ENCODE measurements around the gene GPR161. TPM values are rescaled to one million over a fixed set of nuclear protein-coding genes. Genes with fewer than 3 reads are reported as not detected.

Gene GPR161
- total and polyA plus RNA-seq, 2 donors (not counting 1 experiment from before 2014, with no cell fraction given): 10.2 to 18.7 TPM

- no peaks in the 10 kb centered on the region for H3K27me3 ChIP-seq (ENCODE audit: control insufficient read depth, insufficient read depth, low read length)
- no peaks in the 10 kb centered on the region for H3K9me3 ChIP-seq (ENCODE audit: control insufficient read depth, insufficient read depth, low read depth, low read length)
- peak overlapping the region; percentile 74 for H3K27ac ChIP-seq (ENCODE audit: insufficient read depth, low read length)
Observed at GRCh38 chr1:168081373-168082007, 55.2 kb downstream of the GPR161 start.

DNA sequence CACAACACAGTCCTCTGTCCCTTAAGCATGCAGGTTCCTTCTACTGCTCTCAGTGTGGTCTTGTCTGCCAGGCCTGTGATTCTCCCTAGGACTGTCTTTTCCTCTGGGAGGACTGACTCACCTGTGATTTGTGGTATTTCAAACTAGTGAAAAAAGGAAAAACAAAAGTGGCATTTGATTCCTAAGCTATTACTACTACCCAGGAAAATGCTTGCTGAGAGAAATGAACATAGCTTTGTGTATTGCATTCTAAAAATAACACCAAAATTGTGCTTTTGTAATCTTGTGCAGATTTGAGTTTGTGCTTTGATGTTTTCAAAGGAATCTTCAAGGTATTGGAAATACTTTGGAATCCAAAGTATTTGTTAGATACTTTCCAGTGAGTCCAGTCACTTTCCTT lies 57.0 kb downstream of the GPR161 start:
- no peak overlapping the region for H3K4me2 ChIP-seq (ENCODE audit: extremely low read depth, insufficient read depth, low read length)
- TF ChIP-seq CTCF (conservative IDR thresholded peaks at IDR 0.05 in 1 of 2, IDR thresholded peaks at IDR 0.05 in 1 of 2; ENCODE audit: low read depth in 1 of 2, low read length in 2 of 2) (no peak), EZH2 (IDR thresholded peaks at IDR 0.05; ENCODE audit: low read length, missing control alignments) (no peak)
- H3K36me3 ChIP-seq (ENCODE audit: control insufficient read depth, insufficient read depth, low read length): peaks cover 1% of the 10 kb centered on the region
- H4K20me1 ChIP-seq (ENCODE audit: control insufficient read depth, extremely low read depth, insufficient read depth, low read length): no peaks in the 10 kb centered on the region
- H3K4me3 ChIP-seq (replicated peaks in 1 of 4; ENCODE audit: control extremely low read depth in 1 of 4, insufficient read depth in 1 of 4, low read depth in 3 of 4, low read length in 4 of 4): no peak overlapping the region
- H3K9ac ChIP-seq (ENCODE audit: insufficient read depth, low read length): no peak overlapping the region
- peaks cover 19% of the 10 kb centered on the region for H3K4me1 ChIP-seq (ENCODE audit: control insufficient read depth, extremely low read depth, insufficient read depth, low read length)
- no peaks in the 10 kb centered on the region for H3K27me3 ChIP-seq (ENCODE audit: control insufficient read depth, insufficient read depth, low read length)
- H2AFZ ChIP-seq (ENCODE audit: low read length): no peak overlapping the region
- no peaks in the 10 kb centered on the region for H3K9me3 ChIP-seq (ENCODE audit: control insufficient read depth, insufficient read depth, low read depth, low read length)
- peak in 1 of 2 donors; percentile 75 for DNase-seq (ENCODE audit: low read depth in 2 of 2)
- no peaks in the 10 kb centered on the region for H3K79me2 ChIP-seq (ENCODE audit: control insufficient read depth, insufficient read depth, low read length)
- H3K27ac ChIP-seq (ENCODE audit: insufficient read depth, low read length): no peak overlapping the region

More at GRCh38 chr1:168081373-168082007, 55.2 kb downstream of the GPR161 start:
- no peaks in the 10 kb centered on the region for H3K79me2 ChIP-seq (ENCODE audit: control insufficient read depth, insufficient read depth, low read length)
- H2AFZ ChIP-seq (ENCODE audit: low read length): no peak overlapping the region
- no peak overlapping the region for H3K4me2 ChIP-seq (ENCODE audit: extremely low read depth, insufficient read depth, low read length)
- H3K9ac ChIP-seq (ENCODE audit: insufficient read depth, low read length): no peak overlapping the region
- no peak for TF ChIP-seq CTCF (conservative IDR thresholded peaks at IDR 0.05 in 1 of 2, IDR thresholded peaks at IDR 0.05 in 1 of 2; ENCODE audit: low read depth in 1 of 2, low read length in 2 of 2)
- TF ChIP-seq EZH2 (IDR thresholded peaks at IDR 0.05; ENCODE audit: low read length, missing control alignments): no peak
- H3K36me3 ChIP-seq (ENCODE audit: control insufficient read depth, insufficient read depth, low read length): peaks cover 3% of the 10 kb centered on the region
- no peaks in the 10 kb centered on the region for H4K20me1 ChIP-seq (ENCODE audit: control insufficient read depth, extremely low read depth, insufficient read depth, low read length)
- H3K4me1 ChIP-seq (ENCODE audit: control insufficient read depth, extremely low read depth, insufficient read depth, low read length): peaks cover 19% of the 10 kb centered on the region
- peak; percentile 60 to 81 for DNase-seq (ENCODE audit: low read depth in 2 of 2)
- H3K4me3 ChIP-seq (replicated peaks in 1 of 4; ENCODE audit: control extremely low read depth in 1 of 4, insufficient read depth in 1 of 4, low read depth in 3 of 4, low read length in 4 of 4): no peak overlapping the region

- Histone ChIP-seq H3K27me3 (ENCODE audit: control insufficient read depth, insufficient read depth, low read length) (no peaks in the 10 kb centered on the region), H3K9me3 (ENCODE audit: control insufficient read depth, insufficient read depth, low read depth, low read length) (no peaks in the 10 kb centered on the region), H3K79me2 (ENCODE audit: control insufficient read depth, insufficient read depth, low read length) (no peaks in the 10 kb centered on the region), H2AFZ (ENCODE audit: low read length) (no peak overlapping the region), H3K4me1 (ENCODE audit: control insufficient read depth, extremely low read depth, insufficient read depth, low read length) (no peaks in the 10 kb centered on the region), H3K36me3 (ENCODE audit: control insufficient read depth, insufficient read depth, low read length) (no peaks in the 10 kb centered on the region), H3K27ac (ENCODE audit: insufficient read depth, low read length) (no peak overlapping the region), H3K9ac (ENCODE audit: insufficient read depth, low read length) (no peak overlapping the region), H3K4me3 (replicated peaks in 1 of 4; ENCODE audit: control extremely low read depth in 1 of 4, insufficient read depth in 1 of 4, low read depth in 3 of 4, low read length in 4 of 4) (no peak overlapping the region), H4K20me1 (ENCODE audit: control insufficient read depth, extremely low read depth, insufficient read depth, low read length) (no peaks in the 10 kb centered on the region), H3K4me2 (ENCODE audit: extremely low read depth, insufficient read depth, low read length) (no peak overlapping the region)
- no peak for DNase-seq (ENCODE audit: low read depth in 2 of 2)
- TF ChIP-seq EZH2 (IDR thresholded peaks at IDR 0.05; ENCODE audit: low read length, missing control alignments) (no peak), CTCF (conservative IDR thresholded peaks at IDR 0.05 in 1 of 2, IDR thresholded peaks at IDR 0.05 in 1 of 2; ENCODE audit: low read depth in 1 of 2, low read length in 2 of 2) (no peak)
Observed at GRCh38 chr1:168069384-168069783, 67.3 kb downstream of the GPR161 start.
